Hepatocyte (in vitro differentiated cells): Measurements from ENCODE around the gene KCNK18. TPM values are rescaled to one million over a fixed set of nuclear protein-coding genes. Genes with fewer than 3 reads are reported as not detected.

Source experiments
- DNase-seq: peaks from one replicate; pipeline ENCODE4 v3.0.0-alpha.2; 2016; ENCODE audit warnings: low spot score
- H2AFZ ChIP-seq: fragments of 200-600 bp; sonication (generic); 2 replicates; pipeline ENCODE4 v1.6.0; 2016; ENCODE audit warnings: antibody characterized with exemption, mild to moderate bottlenecking
- H3K27ac ChIP-seq: fragments of 200-600 bp; sonication (generic); 2 replicates; pipeline ENCODE4 v1.5.1; 2016; ENCODE audit warnings: mild to moderate bottlenecking
- H3K27me3 ChIP-seq: fragments of 200-600 bp; sonication (generic); 2 replicates; pipeline ENCODE4 v1.6.1; 2016
- H3K36me3 ChIP-seq: fragments of 200-600 bp; sonication (generic); replicated peaks from 2 replicates; pipeline ENCODE4 v1.5.1; 2016; ENCODE audit warnings: low read depth; ENCODE audit not compliant: insufficient read depth
- H3K4me1 ChIP-seq: fragments of 200-600 bp; sonication (generic); 2 replicates; pipeline ENCODE4 v1.5.1; 2016; ENCODE audit warnings: mild to moderate bottlenecking, moderate library complexity; ENCODE audit not compliant: insufficient read depth
- H3K4me2 ChIP-seq: fragments of 200-600 bp; sonication (generic); 2 replicates; pipeline ENCODE4 v1.6.0; 2016
- H3K4me3 ChIP-seq: fragments of 200-600 bp; sonication (generic); 2 replicates; pipeline ENCODE4 v1.5.1; 2016; ENCODE audit warnings: mild to moderate bottlenecking
- H3K79me2 ChIP-seq: fragments of 200-600 bp; sonication (generic); 2 replicates; pipeline ENCODE4 v1.6.0; 2017; ENCODE audit warnings: mild to moderate bottlenecking
- H3K9me2 ChIP-seq: fragments of 200-600 bp; sonication (generic); replicated peaks from 2 replicates; pipeline ENCODE4 v1.6.0; 2017; ENCODE audit warnings: mild to moderate bottlenecking; ENCODE audit not compliant: insufficient read depth
- H3K9me3 ChIP-seq: fragments of 200-600 bp; sonication (generic); 2 replicates; pipeline ENCODE4 v1.5.1; 2016; ENCODE audit warnings: low read depth, mild to moderate bottlenecking
- H4K20me1 ChIP-seq: fragments of 200-600 bp; sonication (generic); 2 replicates; pipeline ENCODE4 v1.6.0; 2016; ENCODE audit warnings: mild to moderate bottlenecking; ENCODE audit not compliant: insufficient read depth, poor library complexity, severe bottlenecking
- EZH2 ChIP-seq: fragments of 200-600 bp; sonication (generic); IDR thresholded peaks from 2 replicates; pipeline ENCODE4 v1.6.1; 2016; ENCODE audit warnings: antibody characterized with exemption, mild to moderate bottlenecking, borderline replicate concordance
- EZH2phosphoT487 ChIP-seq: fragments of 200-600 bp; sonication (generic); IDR thresholded peaks from one replicate; pipeline ENCODE4 v1.6.1; 2018; ENCODE audit warnings: antibody characterized with exemption, mild to moderate bottlenecking, low read depth, moderate library complexity; ENCODE audit not compliant: unreplicated experiment, severe bottlenecking
- WGBS: methylation state at CpG from one replicate; pipeline ENCODE4 v1.1.6; 2016; ENCODE audit warnings: low lambda C conversion rate; ENCODE audit errors: missing lambda C conversion rate; 5-methylcytosine and 5-hydroxymethylcytosine counted together
- polyA plus RNA-seq: library from polyadenylated mRNA; unstranded; fragments of >200 nt; fragmentation: Nextera tagmentation; extraction: Ambion mirVana; gene quantifications from 2 replicates; pipeline ENCODE4 v1.2.1, GENCODE V29; 2016
- total RNA-seq: library from RNA; depleted of rRNA; stranded (reverse); fragments of >200 nt; gene quantifications from 2 replicates; pipeline ENCODE4 v1.2.3, GENCODE V29; 2014
- TF ChIP-seq, protein P1 (sequence below): fragments of 200-600 bp; sonication (generic); IDR thresholded peaks from 2 replicates; pipeline ENCODE4 v1.5.1; 2016; ENCODE audit warnings: antibody characterized with exemption, mild to moderate bottlenecking; ENCODE audit not compliant: poor library complexity

The KCNK18 gene
- total and polyA plus RNA-seq, 2 experiments from 2014 or later, result not detected

DNA sequence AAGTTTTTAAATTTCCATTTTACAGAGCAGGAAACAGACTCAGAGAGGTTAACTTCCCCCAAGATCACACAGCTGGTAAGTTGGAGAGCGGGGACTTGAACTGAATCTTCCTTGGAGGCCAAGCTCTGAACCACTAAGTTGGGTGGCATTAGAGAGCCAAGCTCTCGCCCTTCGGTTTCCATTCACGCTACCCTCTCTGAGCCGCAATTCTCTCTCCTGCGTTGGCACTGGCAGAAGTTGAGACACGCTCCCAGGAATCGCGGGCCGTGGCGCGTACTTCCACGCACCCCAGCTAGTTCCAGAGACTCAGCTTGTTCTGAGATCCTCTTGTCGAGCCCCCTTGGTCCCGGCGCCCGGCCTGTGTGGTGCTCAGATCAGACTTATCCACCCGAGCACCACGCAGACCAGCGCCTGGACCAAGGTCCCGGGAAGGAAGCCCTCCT lies 29.9 kb upstream of the KCNK18 start:
- no peaks in the 10 kb centered on the region for H3K79me2 ChIP-seq
- peaks cover 98% of the 10 kb centered on the region for H3K27me3 ChIP-seq
- no peak for DNase-seq
- 22% methylated on average over 21 of the region's 21 CpGs for WGBS
- H3K9me3 ChIP-seq, result no peaks in the 10 kb centered on the region
- peaks cover 33% of the 10 kb centered on the region for H3K4me1 ChIP-seq
- no peak overlapping the region for H3K4me3 ChIP-seq
- no peaks in the 10 kb centered on the region for H3K36me3 ChIP-seq
- peak overlapping the region; percentile 74 for H2AFZ ChIP-seq
- no peaks in the 10 kb centered on the region for H3K9me2 ChIP-seq
- H4K20me1 ChIP-seq, result no peaks in the 10 kb centered on the region
- no peak overlapping the region for H3K27ac ChIP-seq
- peak overlapping the region; percentile 81 for H3K4me2 ChIP-seq
- no peak for TF ChIP-seq EZH2
- TF ChIP-seq, protein P1, sequence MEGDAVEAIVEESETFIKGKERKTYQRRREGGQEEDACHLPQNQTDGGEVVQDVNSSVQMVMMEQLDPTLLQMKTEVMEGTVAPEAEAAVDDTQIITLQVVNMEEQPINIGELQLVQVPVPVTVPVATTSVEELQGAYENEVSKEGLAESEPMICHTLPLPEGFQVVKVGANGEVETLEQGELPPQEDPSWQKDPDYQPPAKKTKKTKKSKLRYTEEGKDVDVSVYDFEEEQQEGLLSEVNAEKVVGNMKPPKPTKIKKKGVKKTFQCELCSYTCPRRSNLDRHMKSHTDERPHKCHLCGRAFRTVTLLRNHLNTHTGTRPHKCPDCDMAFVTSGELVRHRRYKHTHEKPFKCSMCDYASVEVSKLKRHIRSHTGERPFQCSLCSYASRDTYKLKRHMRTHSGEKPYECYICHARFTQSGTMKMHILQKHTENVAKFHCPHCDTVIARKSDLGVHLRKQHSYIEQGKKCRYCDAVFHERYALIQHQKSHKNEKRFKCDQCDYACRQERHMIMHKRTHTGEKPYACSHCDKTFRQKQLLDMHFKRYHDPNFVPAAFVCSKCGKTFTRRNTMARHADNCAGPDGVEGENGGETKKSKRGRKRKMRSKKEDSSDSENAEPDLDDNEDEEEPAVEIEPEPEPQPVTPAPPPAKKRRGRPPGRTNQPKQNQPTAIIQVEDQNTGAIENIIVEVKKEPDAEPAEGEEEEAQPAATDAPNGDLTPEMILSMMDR, result no peak

DNA sequence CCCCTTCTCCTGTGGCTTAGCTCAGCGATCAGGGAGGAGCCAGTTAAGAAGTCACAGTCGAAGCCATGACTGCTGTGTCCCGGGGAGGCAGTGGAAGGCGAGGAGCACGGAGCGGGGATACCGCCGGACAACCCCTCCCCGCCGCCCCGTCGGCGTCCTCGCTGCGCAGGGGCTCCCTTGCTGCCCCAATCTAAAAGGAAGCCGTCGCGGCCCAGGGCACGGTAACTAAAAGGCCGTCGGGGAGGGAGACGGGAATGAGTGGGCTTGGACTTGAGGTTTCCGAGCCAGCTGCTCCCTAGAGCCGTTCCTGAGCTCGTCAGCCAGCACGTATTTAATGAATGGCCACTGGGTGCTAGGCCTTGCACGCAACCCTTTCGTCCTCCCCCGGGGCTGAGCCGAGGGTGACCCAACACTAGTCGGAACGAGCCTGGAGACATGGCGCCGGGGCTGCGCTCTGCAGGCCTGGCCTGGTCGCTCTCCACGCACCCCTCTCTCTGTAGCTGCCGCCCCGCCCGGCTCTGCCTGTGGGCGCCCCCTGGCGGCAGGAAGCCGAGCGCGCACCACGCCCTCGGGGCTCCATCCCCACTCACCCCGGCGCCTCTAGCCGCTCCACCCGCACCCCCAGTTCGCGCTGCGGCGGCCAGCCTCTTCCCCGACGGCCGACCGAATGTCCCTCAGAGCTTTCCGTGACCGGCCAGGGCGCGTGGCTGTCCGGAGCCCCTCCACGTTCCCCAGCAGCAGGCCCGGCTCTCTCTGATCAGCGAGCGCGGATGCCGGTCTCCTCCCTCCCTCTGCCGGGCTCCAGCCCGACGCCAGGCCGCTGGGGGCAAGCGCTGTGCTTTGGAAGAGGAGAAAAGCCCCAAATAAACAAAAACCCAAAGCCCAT lies 29.3 kb upstream of the KCNK18 start:
- no peaks in the 10 kb centered on the region for H4K20me1 ChIP-seq
- no peaks in the 10 kb centered on the region for H3K9me3 ChIP-seq
- peak overlapping the region; percentile 74 for H2AFZ ChIP-seq
- H3K79me2 ChIP-seq, result no peaks in the 10 kb centered on the region
- no peaks in the 10 kb centered on the region for H3K36me3 ChIP-seq
- 5% methylated on average over 69 of the region's 75 CpGs for WGBS
- H3K4me2 ChIP-seq, result peak overlapping the region; percentile 81
- DNase-seq, result peak; percentile 84
- no peak overlapping the region for H3K4me3 ChIP-seq
- TF ChIP-seq EZH2phosphoT487 (no peak), EZH2 (peak; percentile 88)
- TF ChIP-seq, protein P1, result peak; percentile 90
- H3K27me3 ChIP-seq, result peaks cover 98% of the 10 kb centered on the region
- no peak overlapping the region for H3K27ac ChIP-seq
- H3K9me2 ChIP-seq, result no peaks in the 10 kb centered on the region
- peaks cover 27% of the 10 kb centered on the region for H3K4me1 ChIP-seq

DNA sequence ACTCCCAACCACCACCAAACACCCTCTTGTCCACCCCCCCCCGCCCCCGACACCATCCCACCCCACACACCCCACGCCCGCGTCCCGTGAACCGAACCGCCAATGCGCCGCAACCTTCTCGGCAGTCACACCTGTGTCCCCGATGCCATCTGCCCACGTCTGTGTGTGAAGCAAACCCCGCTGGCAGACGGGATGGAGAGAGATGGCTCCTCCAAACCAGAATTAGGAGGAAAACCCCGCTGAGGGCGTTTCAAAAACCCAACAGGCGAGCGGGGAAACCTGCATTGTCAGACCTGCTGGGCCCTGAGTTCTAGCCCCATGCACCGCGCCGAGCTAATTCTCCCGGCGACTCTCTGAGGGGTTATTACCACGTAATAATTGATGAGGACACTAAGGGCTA lies 28.6 kb upstream of the KCNK18 start:
- no peaks in the 10 kb centered on the region for H3K36me3 ChIP-seq
- no peaks in the 10 kb centered on the region for H4K20me1 ChIP-seq
- WGBS, result 6% methylated on average over 25 of the region's 25 CpGs
- H3K9me2 ChIP-seq, result no peaks in the 10 kb centered on the region
- H3K4me2 ChIP-seq, result peak overlapping the region; percentile 81
- DNase-seq, result no peak
- TF ChIP-seq EZH2phosphoT487, result no peak
- TF ChIP-seq, protein P1, result no peak
- peak; percentile 19 for TF ChIP-seq EZH2
- no peak overlapping the region for H3K4me3 ChIP-seq
- no peaks in the 10 kb centered on the region for H3K79me2 ChIP-seq
- no peak overlapping the region for H2AFZ ChIP-seq
- H3K27ac ChIP-seq, result no peak overlapping the region
- no peaks in the 10 kb centered on the region for H3K9me3 ChIP-seq
- peaks cover 98% of the 10 kb centered on the region for H3K27me3 ChIP-seq
- peaks cover 20% of the 10 kb centered on the region for H3K4me1 ChIP-seq
